Endothelial cell of umbilical vein (primary cell): ENCODE results near the gene KRTAP10-7. TPM values are rescaled to one million over a fixed set of nuclear protein-coding genes. Genes with fewer than 3 reads are reported as not detected.

ENCODE experiments used
- BruUV-seq: library from RNA; stranded (reverse); fragments of 400-500 nt; replicated peaks from 2 replicates; lab custom pipeline; 2021; lab: Mats Ljungman, UMichigan
- CTCF ChIA-PET: fragments of 300-600, 350-600 bp; sonication (Branson Sonifier 250); formaldehyde crosslinking; loops from one replicate; lab custom pipeline; 2021; ENCODE audit warnings: antibody characterized with exemption, inconsistent platforms; lab: Charles Lee
- POLR2A ChIA-PET: fragments of 300-600, 350-600 bp; sonication (Branson Sonifier 250); formaldehyde crosslinking; loops from one replicate; lab custom pipeline; 2021; ENCODE audit warnings: antibody characterized with exemption, inconsistent platforms; lab: Charles Lee
- DNase-seq: peaks from one replicate; pipeline ENCODE4 v3.0.0-alpha.2; 2011; ENCODE audit warnings: low read depth, low spot score
- FAIRE-seq: peaks from 2 replicates; lab custom pipeline; 2011; peaks lifted over from hg19 to GRCh38; lab: Jason Lieb, UNC
- H2AFZ ChIP-seq: 2 replicates; pipeline ENCODE4 v1.6.0; 2012; ENCODE audit warnings: low read depth, low read length, control low read depth, inconsistent platforms
- H3K27ac ChIP-seq: 2 replicates; pipeline ENCODE4 v1.5.1; 2011; ENCODE audit warnings: low read depth, mild to moderate bottlenecking, control low read depth, low read length, moderate library complexity; ENCODE audit not compliant: insufficient read depth
- H3K27me3 ChIP-seq, 2 experiments: 2 replicates each; pipeline versions ENCODE4 v1.6.0 to v1.6.1; 2011; ENCODE audit warnings: low read length in 2 of 2, mixed read lengths in 1 of 2; ENCODE audit not compliant: control insufficient read depth in 2 of 2, insufficient read depth in 2 of 2
- H3K36me3 ChIP-seq, 2 experiments: 2 replicates in 1 of 2; 3 replicates in 1 of 2; pipeline ENCODE4 v1.5.1; 2011; ENCODE audit warnings: low read length in 2 of 2, mild to moderate bottlenecking in 1 of 2, moderate library complexity in 1 of 2; ENCODE audit not compliant: control insufficient read depth in 2 of 2, insufficient read depth in 2 of 2; ENCODE audit errors: extremely low read depth in 1 of 2
- H3K4me1 ChIP-seq: 3 replicates; pipeline ENCODE4 v1.5.1; 2011; ENCODE audit warnings: mild to moderate bottlenecking, low read length; ENCODE audit not compliant: control insufficient read depth, insufficient read depth; ENCODE audit errors: extremely low read depth
- H3K4me2 ChIP-seq: 2 replicates; pipeline ENCODE4 v1.6.1; 2011; ENCODE audit warnings: low read length, control low read depth, mixed read lengths; ENCODE audit not compliant: insufficient read depth
- H3K4me3 ChIP-seq, 3 experiments: fragments of 200-600 bp in 1 of 3; sonication (generic), shearing (Covaris generic) in 1 of 3; replicated peaks in 1 of 3; 2 replicates each; pipeline ENCODE4 v1.5.1; 2011 to 2016; ENCODE audit warnings: control low read depth in 3 of 3, low read length in 3 of 3, mild to moderate bottlenecking in 2 of 3, inconsistent platforms in 1 of 3, low read depth in 1 of 3, moderate library complexity in 1 of 3; ENCODE audit not compliant: insufficient read depth in 1 of 3
- H3K79me2 ChIP-seq: 2 replicates; pipeline ENCODE4 v1.6.0; 2012; ENCODE audit warnings: low read length, inconsistent platforms; ENCODE audit not compliant: control insufficient read depth, insufficient read depth
- H3K9ac ChIP-seq: replicated peaks from 2 replicates; pipeline ENCODE3; 2011; ENCODE audit warnings: low read length, control low read depth; ENCODE audit not compliant: insufficient read depth; ENCODE audit errors: extremely low read depth
- H3K9me1 ChIP-seq: replicated peaks from 3 replicates; pipeline ENCODE4 v1.6.0; 2011; ENCODE audit warnings: mild to moderate bottlenecking, low read length; ENCODE audit not compliant: control insufficient read depth, insufficient read depth; ENCODE audit errors: extremely low read depth
- H3K9me3 ChIP-seq: replicated peaks from 2 replicates; pipeline ENCODE4 v1.5.1; 2012; ENCODE audit warnings: low read length, inconsistent platforms; ENCODE audit not compliant: control insufficient read depth, insufficient read depth
- H4K20me1 ChIP-seq: replicated peaks from 2 replicates; pipeline ENCODE3; 2011; ENCODE audit warnings: mild to moderate bottlenecking, low read length; ENCODE audit not compliant: control insufficient read depth, insufficient read depth; ENCODE audit errors: extremely low read depth
- EZH2 ChIP-seq: IDR thresholded peaks from 2 replicates; pipeline ENCODE4 v1.6.1; 2012; ENCODE audit warnings: borderline replicate concordance, low read depth, mild to moderate bottlenecking, moderate library complexity, low read length, inconsistent platforms; ENCODE audit not compliant: severe bottlenecking
- FOS ChIP-seq: IDR thresholded peaks from 2 replicates; pipeline ENCODE4 v1.6.1; 2011; ENCODE audit warnings: mild to moderate bottlenecking, low read length, moderate library complexity, borderline replicate concordance; ENCODE audit not compliant: insufficient read depth
- GATA2 ChIP-seq: IDR thresholded peaks from 2 replicates; pipeline ENCODE4 v1.7.0; 2011; ENCODE audit warnings: low read depth, mild to moderate bottlenecking, moderate library complexity, mixed read lengths, low read length; ENCODE audit not compliant: insufficient read length, insufficient read depth
- MYC ChIP-seq: IDR thresholded peaks from one replicate; pipeline ENCODE4 v1.6.1; 2011; ENCODE audit warnings: mild to moderate bottlenecking, low read depth, low read length
- POLR2AphosphoS5 ChIP-seq: IDR thresholded peaks from 2 replicates; pipeline ENCODE4 v1.6.1; 2012; ENCODE audit warnings: low read depth, mild to moderate bottlenecking, control low read depth, low read length, moderate library complexity; ENCODE audit not compliant: insufficient read depth
- dilution Hi-C: fragments of 300-500 bp; cut with MboI; formaldehyde crosslinking; loops from one replicate; pipeline ENCODE4 v1.15.0; 2019; ENCODE audit warnings: low sequenced_read_pairs; ENCODE audit not compliant: extremely low pct_ligation_motif_present
- intact Hi-C: fragments of 100-400 bp; cut with micrococcal nuclease; formaldehyde crosslinking; loops from one replicate; pipeline ENCODE4 v1.10.0; 2022
- polyA plus RNA-seq, 4 experiments: library from polyadenylated mRNA; depleted of rRNA in 3 of 4; stranded (reverse) in 3 of 4; unstranded in 1 of 4; fragments of >200 nt; gene quantifications; 2 replicates each; pipeline versions ENCODE4 v1.2.1 to v1.2.3, GENCODE V29; 2011 to 2012; ENCODE audit warnings: missing spikeins in 1 of 4
- total RNA-seq: library from RNA; stranded (reverse); gene quantifications from 2 replicates; pipeline ENCODE4 v1.2.3, GENCODE V29; 2021
- TF ChIP-seq, protein P1 (sequence below): IDR thresholded peaks from 2 replicates; pipeline ENCODE4 v1.6.1; 2011; ENCODE audit not compliant: insufficient read depth, insufficient read length
- TF ChIP-seq, protein P2 (sequence below), 2 donors: IDR thresholded peaks; 1 replicate in 1 of 2; 2 replicates in 1 of 2; pipeline ENCODE4 v1.5.1; 2011; ENCODE audit warnings: low read length in 2 of 2, mild to moderate bottlenecking in 2 of 2, moderate library complexity in 2 of 2, control low read depth in 1 of 2, inconsistent platforms in 1 of 2, low read depth in 1 of 2; ENCODE audit not compliant: insufficient read depth in 1 of 2; ENCODE audit errors: extremely low read depth in 1 of 2

The KRTAP10-7 gene
- total and polyA plus RNA-seq, 2 donors (not counting 3 experiments of a cell fraction or from before 2014, with no cell fraction given) = not detected

- TF ChIP-seq, protein P1, sequence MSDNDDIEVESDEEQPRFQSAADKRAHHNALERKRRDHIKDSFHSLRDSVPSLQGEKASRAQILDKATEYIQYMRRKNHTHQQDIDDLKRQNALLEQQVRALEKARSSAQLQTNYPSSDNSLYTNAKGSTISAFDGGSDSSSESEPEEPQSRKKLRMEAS = no peak
- TF ChIP-seq GATA2 = no peak
- TF ChIP-seq POLR2AphosphoS5 = no peak
- no peak for TF ChIP-seq FOS
- TF ChIP-seq, protein P2, sequence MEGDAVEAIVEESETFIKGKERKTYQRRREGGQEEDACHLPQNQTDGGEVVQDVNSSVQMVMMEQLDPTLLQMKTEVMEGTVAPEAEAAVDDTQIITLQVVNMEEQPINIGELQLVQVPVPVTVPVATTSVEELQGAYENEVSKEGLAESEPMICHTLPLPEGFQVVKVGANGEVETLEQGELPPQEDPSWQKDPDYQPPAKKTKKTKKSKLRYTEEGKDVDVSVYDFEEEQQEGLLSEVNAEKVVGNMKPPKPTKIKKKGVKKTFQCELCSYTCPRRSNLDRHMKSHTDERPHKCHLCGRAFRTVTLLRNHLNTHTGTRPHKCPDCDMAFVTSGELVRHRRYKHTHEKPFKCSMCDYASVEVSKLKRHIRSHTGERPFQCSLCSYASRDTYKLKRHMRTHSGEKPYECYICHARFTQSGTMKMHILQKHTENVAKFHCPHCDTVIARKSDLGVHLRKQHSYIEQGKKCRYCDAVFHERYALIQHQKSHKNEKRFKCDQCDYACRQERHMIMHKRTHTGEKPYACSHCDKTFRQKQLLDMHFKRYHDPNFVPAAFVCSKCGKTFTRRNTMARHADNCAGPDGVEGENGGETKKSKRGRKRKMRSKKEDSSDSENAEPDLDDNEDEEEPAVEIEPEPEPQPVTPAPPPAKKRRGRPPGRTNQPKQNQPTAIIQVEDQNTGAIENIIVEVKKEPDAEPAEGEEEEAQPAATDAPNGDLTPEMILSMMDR (IDR thresholded peaks at IDR 0.05; ENCODE audit: extremely low read depth in 1 of 2, insufficient read depth in 1 of 2, low read depth in 1 of 2, low read length in 2 of 2) = no peak
- TF ChIP-seq EZH2 = no peak
- TF ChIP-seq MYC = no peak
- Histone ChIP-seq H4K20me1 (no peaks in the 10 kb centered on the region), H3K36me3 (no peaks in the 10 kb centered on the region), H3K9ac (no peak overlapping the region), H3K4me2 (no peak overlapping the region), H3K79me2 (no peaks in the 10 kb centered on the region), H3K27me3 (peaks cover 0 to 3% of the 10 kb centered on the region in 2 experiments), H3K27ac (no peak overlapping the region), H3K4me3 (no peak overlapping the region), H3K4me1 (no peaks in the 10 kb centered on the region), H3K9me1 (no peaks in the 10 kb centered on the region), H3K9me3 (no peaks in the 10 kb centered on the region), H2AFZ (no peak overlapping the region)
- FAIRE-seq = peak; percentile 21
- ChIA-PET CTCF (no interaction called here), POLR2A (no interaction called here)
- dilution Hi-C loops = no loop called here
- DNase-seq = no peak
- intact Hi-C loops = no loop called here
- no TSS peak for BruUV-seq
Measured at GRCh38 chr21:44566403-44566802, 34.0 kb upstream of the KRTAP10-7 start.
